K562 (cell line): ENCODE data around the gene CASP1. TPM values are rescaled to one million over a fixed set of nuclear protein-coding genes. Genes with fewer than 3 reads are reported as not detected.

Experiments
- ATAC-seq: fragments of 200-7000 bp; cut with Tn5 transposase; 3 replicates; pipeline ENCODE4 v1.9.1; 2020; ENCODE audit warnings: moderate library complexity
- BruUV-seq: library from RNA; stranded (reverse); fragments of 400-500 nt; replicated peaks from 2 replicates; lab custom pipeline; 2021; lab: Mats Ljungman, UMichigan
- CTCF ChIA-PET: fragments of 300-600 bp; formaldehyde crosslinking; extraction: SDS; loops from one replicate; lab custom pipeline; 2021; ENCODE audit warnings: low intra/inter-chr PET ratio; lab: Yijun Ruan, JAX
- POLR2A ChIA-PET: fragments of 300-600, 350-650 bp; sonication (Branson Sonifier 250); formaldehyde crosslinking; extraction: SDS; loops from one replicate; lab custom pipeline; 2021; ENCODE audit warnings: antibody characterized with exemption, inconsistent platforms; lab: Yijun Ruan, JAX
- DNase-seq, 4 experiments: peaks; one replicate each; pipeline versions ENCODE4 v3.0.0 to v3.0.0-alpha.2; 2011 to 2018; ENCODE audit warnings: low spot score in 3 of 4, mixed read lengths in 3 of 4; ENCODE audit errors: extremely low read depth in 1 of 4
- FAIRE-seq: peaks from 2 replicates; lab custom pipeline; 2011; peaks lifted over from hg19 to GRCh38; lab: Jason Lieb, UNC
- H2AFZ ChIP-seq: 2 replicates; pipeline ENCODE4 v1.6.0; 2011; ENCODE audit warnings: low read depth, low read length, control low read depth, inconsistent platforms
- H3K27ac ChIP-seq: fragments of 200-600 bp; 3 replicates; pipeline ENCODE4 v1.8.0; 2011; ENCODE audit warnings: low read depth, mild to moderate bottlenecking, control low read depth, inconsistent platforms, low read length, moderate library complexity, mixed read lengths; ENCODE audit errors: extremely low read depth
- H3K27me3 ChIP-seq, 2 experiments: fragments of 300-600 bp in 1 of 2; 2 replicates in 1 of 2; 3 replicates in 1 of 2; pipeline versions ENCODE4 v1.6.0 to v1.8.0; 2011; ENCODE audit warnings: inconsistent platforms in 2 of 2, low read length in 2 of 2, mild to moderate bottlenecking in 1 of 2, mixed read lengths in 1 of 2, moderate library complexity in 1 of 2; ENCODE audit not compliant: control insufficient read depth in 2 of 2, insufficient read depth in 2 of 2
- H3K36me3 ChIP-seq: fragments of 300-600 bp; 3 replicates; pipeline ENCODE4 v1.8.0; 2011; ENCODE audit warnings: mild to moderate bottlenecking, low read length, inconsistent platforms; ENCODE audit not compliant: control insufficient read depth, insufficient read depth
- H3K4me1 ChIP-seq, 2 experiments: fragments of 200-600 bp in 1 of 2; replicated peaks in 1 of 2; 2 replicates in 1 of 2; 3 replicates in 1 of 2; pipeline versions ENCODE4 v1.5.1 to v1.8.0; 2011; ENCODE audit warnings: inconsistent platforms in 2 of 2, low read length in 2 of 2, mild to moderate bottlenecking in 1 of 2, mixed read lengths in 1 of 2, moderate library complexity in 1 of 2; ENCODE audit not compliant: control insufficient read depth in 2 of 2, insufficient read depth in 2 of 2
- H3K4me2 ChIP-seq: 2 replicates; pipeline ENCODE4 v1.6.1; 2011; ENCODE audit warnings: low read length, control low read depth, inconsistent platforms, mixed read lengths; ENCODE audit not compliant: insufficient read depth
- H3K4me3 ChIP-seq: fragments of 200-600 bp; sonication (generic), shearing (Covaris generic); 2 replicates; pipeline ENCODE4 v1.5.1; 2016; ENCODE audit warnings: control low read depth, inconsistent platforms
- H3K79me2 ChIP-seq: fragments of 200-600 bp; 3 replicates; pipeline ENCODE4 v1.8.0; 2011; ENCODE audit warnings: low read length, inconsistent platforms; ENCODE audit not compliant: control insufficient read depth, insufficient read depth
- H3K9ac ChIP-seq, 2 experiments: 2 replicates each; pipeline versions ENCODE4 v1.6.0 to v1.6.1; 2011; ENCODE audit warnings: low read depth in 2 of 2, low read length in 2 of 2, control low read depth in 1 of 2, inconsistent platforms in 1 of 2, mild to moderate bottlenecking in 1 of 2, mixed read lengths in 1 of 2; ENCODE audit not compliant: insufficient read depth in 1 of 2
- H3K9me1 ChIP-seq: one replicate; pipeline ENCODE4 v1.6.0; 2011; ENCODE audit warnings: inconsistent platforms, mild to moderate bottlenecking, low read length, moderate library complexity; ENCODE audit not compliant: control insufficient read depth, insufficient read depth
- H3K9me3 ChIP-seq: replicated peaks from 2 replicates; pipeline ENCODE4 v1.5.1; 2011; ENCODE audit warnings: low read depth, low read length, inconsistent platforms; ENCODE audit not compliant: control insufficient read depth, insufficient read depth
- H4K20me1 ChIP-seq: replicated peaks from 2 replicates; pipeline ENCODE4 v1.6.1; 2011; ENCODE audit warnings: low read length, inconsistent platforms, mixed read lengths; ENCODE audit not compliant: control insufficient read depth, insufficient read depth
- ARID4B ChIP-seq: sonication (generic); formaldehyde crosslinking; IDR thresholded peaks from 2 replicates; pipeline ENCODE4 v1.8.0; 2022; ENCODE audit warnings: mild to moderate bottlenecking, missing genetic modification reagents
- ATF1 ChIP-seq, 2 experiments: fragments of 450-650 bp in 1 of 2; IDR thresholded peaks; 2 replicates each; pipeline ENCODE4 v1.6.1; 2016; ENCODE audit warnings: missing compliant biosample characterization in 1 of 2, missing genetic modification characterization in 1 of 2
- CEBPG ChIP-seq, 3 experiments: fragments of 200-800 bp in 1 of 3; sonication (Bioruptor generic) in 1 of 3; sonication (generic) in 1 of 3; formaldehyde crosslinking in 1 of 3; IDR thresholded peaks in 2 of 3; conservative IDR thresholded peaks in 1 of 3; 2 replicates each; pipeline versions ENCODE4 v1.6.1 to v1.8.0; 2016 to 2022; ENCODE audit warnings: missing compliant biosample characterization in 2 of 3, missing genetic modification characterization in 2 of 3, mild to moderate bottlenecking in 1 of 3, missing genetic modification reagents in 1 of 3
- CLOCK ChIP-seq: fragments of 250-450 bp; sonication (Bioruptor Pico); IDR thresholded peaks from 2 replicates; pipeline ENCODE4 v1.4.0; 2020; ENCODE audit warnings: mild to moderate bottlenecking, moderate library complexity, borderline replicate concordance
- FOS ChIP-seq: IDR thresholded peaks from 3 replicates; pipeline ENCODE4 v1.6.1; 2011; ENCODE audit not compliant: insufficient read length; ENCODE audit errors: extremely low read depth
- PHTF2 ChIP-seq: fragments of 250-450 bp; sonication (Bioruptor Pico); IDR thresholded peaks from 2 replicates; pipeline ENCODE4 v1.5.0; 2021; ENCODE audit warnings: mild to moderate bottlenecking
- PTBP1 ChIP-seq: fragments of 200-400 bp; formaldehyde crosslinking; IDR thresholded peaks from 2 replicates; pipeline ENCODE4 v1.6.1; 2017; ENCODE audit warnings: low read depth, low read length
- STAT6 ChIP-seq: sonication (generic); formaldehyde crosslinking; IDR thresholded peaks from 2 replicates; pipeline ENCODE4 v1.8.1; 2023; ENCODE audit warnings: mild to moderate bottlenecking, missing genetic modification reagents
- ZNF717 ChIP-seq: fragments of 250-450 bp; sonication (Bioruptor Pico); IDR thresholded peaks from 2 replicates; pipeline ENCODE4 v1.5.0; 2021
- ZNF76 ChIP-seq: fragments of 250-450 bp; sonication (Bioruptor Pico); IDR thresholded peaks from 2 replicates; pipeline ENCODE4 v1.4.0; 2020; ENCODE audit warnings: mild to moderate bottlenecking, moderate library complexity, borderline replicate concordance
- WGBS: fragments of 100-300 bp; shearing (Covaris generic); methylation state at CpG from one replicate; pipeline ENCODE4 v1.1.6; 2016; ENCODE audit warnings: low coverage, mixed read lengths; ENCODE audit not compliant: insufficient coverage; ENCODE audit errors: missing lambda C conversion rate; 5-methylcytosine and 5-hydroxymethylcytosine counted together
- in situ Hi-C: fragments of 300-500 bp; cut with MboI; formaldehyde crosslinking; loops from 4 replicates; pipeline ENCODE4 v1.15.0; 2018; ENCODE audit warnings: inconsistent platforms, mixed read lengths
- intact Hi-C: fragments of 100-400 bp; cut with micrococcal nuclease; formaldehyde crosslinking; loops from 2 replicates; pipeline ENCODE4 v1.14.2; 2022
- polyA plus RNA-seq, 8 experiments: library from polyadenylated mRNA; depleted of rRNA in 4 of 8; stranded (reverse) in 5 of 8; unstranded in 3 of 8; fragments of >200 nt; fragmentation: Nextera tagmentation in 2 of 8; fragmentation: Illumina TruSeq in 1 of 8; extraction: Ambion mirVana in 2 of 8; extraction: Trizol in 1 of 8; gene quantifications; 2 replicates each; pipeline versions ENCODE4 v1.2.1 to v1.2.3, GENCODE V29; 2011 to 2014; ENCODE audit warnings: inconsistent platforms in 1 of 8, missing spikeins in 1 of 8
- total RNA-seq, 7 experiments: library from RNA; depleted of rRNA in 6 of 7; stranded (reverse); fragments of >200 nt in 6 of 7; fragmentation: Illumina TruSeq in 2 of 7; extraction: Trizol in 2 of 7; gene quantifications; 2 replicates each; pipeline versions ENCODE4 v1.2.1 to v1.2.3, GENCODE V29; 2011 to 2021; ENCODE audit warnings: low replicate concordance in 1 of 7

The CASP1 gene
- total and polyA plus RNA-seq, 9 of the 15 experiments (the other 6 are each of a cell fraction or from before 2014, with no cell fraction given) = not detected

GRCh38 chr11:105052487-105052886 lies 17.5 kb upstream of the CASP1 start (continued):
- no peak for TF ChIP-seq STAT6 (CRISPR knock-in tag)
- TF ChIP-seq ATF1 (CRISPR knock-in tag; IDR thresholded peaks at IDR 0.05) = no peak
- TF ChIP-seq ATF1 (tag; IDR thresholded peaks at IDR 0.05) = no peak
- no peak for TF ChIP-seq ZNF717 (CRISPR knock-in tag)
- TF ChIP-seq, all 486 proteins: peak for 0

- ATAC-seq (no peak), FAIRE-seq (no peak), DNase-seq (no peak)
- in situ Hi-C loops = no loop called here
- intact Hi-C loops = no loop called here
- BruUV-seq = no TSS peak
- Histone ChIP-seq H3K4me1 (no peaks in the 10 kb centered on the region), H3K9me1 (no peaks in the 10 kb centered on the region), H3K79me2 (no peaks in the 10 kb centered on the region), H3K27me3 (no peaks in the 10 kb centered on the region), H3K4me3 (no peak overlapping the region), H2AFZ (no peak overlapping the region), H3K36me3 (no peaks in the 10 kb centered on the region), H3K27ac (no peak overlapping the region), H3K9me3 (no peaks in the 10 kb centered on the region), H4K20me1 (no peaks in the 10 kb centered on the region), H3K9ac (no peak overlapping the region), H3K4me2 (no peak overlapping the region)
- ChIA-PET POLR2A (no interaction called here), CTCF (no interaction called here)
- 0% methylated on average over 2 of the region's 2 CpGs for WGBS
- TF ChIP-seq PTBP1 = no peak
- TF ChIP-seq ARID4B (CRISPR knock-in tag) = no peak
- no peak for TF ChIP-seq ZNF76
- TF ChIP-seq CLOCK (CRISPR knock-in tag) = no peak
- no peak for TF ChIP-seq PHTF2 (CRISPR knock-in tag)
- no peak for TF ChIP-seq CEBPG (CRISPR knock-in tag; IDR thresholded peaks at IDR 0.05)
- no peak for TF ChIP-seq CEBPG (tag; conservative IDR thresholded peaks at IDR 0.05 in 1 of 2, IDR thresholded peaks at IDR 0.05 in 1 of 2)
- no peak for TF ChIP-seq FOS
Observed at GRCh38 chr11:105051559-105051958, 16.6 kb upstream of the CASP1 start.
